RWPE2 (cell line): Measurements from ENCODE around the gene MET.

ENCODE experiments used
- ATAC-seq: fragments of 200-7000 bp; cut with Tn5 transposase; 3 replicates; pipeline ENCODE4 v1.9.1; 2021; ENCODE audit warnings: low read depth
- DNase-seq: peaks from one replicate; pipeline ENCODE4 v3.0.0-alpha.2; 2020; ENCODE audit warnings: low spot score
- H3K27ac ChIP-seq: fragments of 450-650 bp; 2 replicates; pipeline ENCODE4 v1.5.1; 2017; ENCODE audit warnings: mild to moderate bottlenecking; ENCODE audit not compliant: poor library complexity, severe bottlenecking
- H3K27me3 ChIP-seq: fragments of 250-450 bp; sonication (Bioruptor Pico); 2 replicates; pipeline ENCODE4 v1.5.1; 2021; ENCODE audit warnings: mild to moderate bottlenecking, moderate library complexity; ENCODE audit not compliant: insufficient read depth, poor library complexity, severe bottlenecking
- H3K36me3 ChIP-seq: fragments of 250-450 bp; sonication (Bioruptor Pico); 2 replicates; pipeline ENCODE4 v1.5.1; 2020; ENCODE audit warnings: low read depth, mild to moderate bottlenecking, moderate library complexity
- H3K4me1 ChIP-seq: fragments of 250-450 bp; sonication (Bioruptor Pico); 2 replicates; pipeline ENCODE4 v1.5.1; 2021; ENCODE audit warnings: mild to moderate bottlenecking, moderate library complexity; ENCODE audit not compliant: insufficient read depth, poor library complexity, severe bottlenecking
- H3K4me3 ChIP-seq: fragments of 250-450 bp; sonication (Bioruptor Pico); 2 replicates; pipeline ENCODE4 v1.5.1; 2021; ENCODE audit warnings: mild to moderate bottlenecking, moderate library complexity; ENCODE audit not compliant: severe bottlenecking
- H3K9me3 ChIP-seq: fragments of 250-450 bp; sonication (Bioruptor Pico); 2 replicates; pipeline ENCODE4 v1.5.1; 2021; ENCODE audit warnings: mild to moderate bottlenecking, moderate library complexity; ENCODE audit not compliant: severe bottlenecking
- CTCF ChIP-seq: fragments of 450-650 bp; IDR thresholded peaks from one replicate; pipeline ENCODE4 v1.5.1; 2017; ENCODE audit warnings: mild to moderate bottlenecking, moderate library complexity; ENCODE audit not compliant: poor library complexity, severe bottlenecking

The MET gene

GRCh38 chr7:116698930-116699721 lies 27.1 kb downstream of the MET start:
- H3K36me3 ChIP-seq = peaks cover 96% of the 10 kb centered on the region
- H3K27ac ChIP-seq = peak overlapping the region; percentile 92
- ATAC-seq = no peak
- no peaks in the 10 kb centered on the region for H3K9me3 ChIP-seq
- H3K4me3 ChIP-seq = no peak overlapping the region
- no peak for DNase-seq
- no peak for TF ChIP-seq CTCF
- H3K27me3 ChIP-seq = no peaks in the 10 kb centered on the region
- H3K4me1 ChIP-seq = peaks cover 37% of the 10 kb centered on the region

DNA sequence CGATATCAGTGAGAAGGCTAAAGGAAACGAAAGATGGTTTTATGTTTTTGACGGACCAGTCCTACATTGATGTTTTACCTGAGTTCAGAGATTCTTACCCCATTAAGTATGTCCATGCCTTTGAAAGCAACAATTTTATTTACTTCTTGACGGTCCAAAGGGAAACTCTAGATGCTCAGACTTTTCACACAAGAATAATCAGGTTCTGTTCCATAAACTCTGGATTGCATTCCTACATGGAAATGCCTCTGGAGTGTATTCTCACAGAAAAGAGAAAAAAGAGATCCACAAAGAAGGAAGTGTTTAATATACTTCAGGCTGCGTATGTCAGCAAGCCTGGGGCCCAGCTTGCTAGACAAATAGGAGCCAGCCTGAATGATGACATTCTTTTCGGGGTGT lies 27.7 kb downstream of the MET start:
- no peak for TF ChIP-seq CTCF
- H3K27ac ChIP-seq = peak overlapping the region; percentile 92
- DNase-seq = no peak
- no peak for ATAC-seq
- peaks cover 93% of the 10 kb centered on the region for H3K36me3 ChIP-seq
- H3K27me3 ChIP-seq = no peaks in the 10 kb centered on the region
- peaks cover 41% of the 10 kb centered on the region for H3K4me1 ChIP-seq
- no peak overlapping the region for H3K4me3 ChIP-seq
- no peaks in the 10 kb centered on the region for H3K9me3 ChIP-seq

DNA sequence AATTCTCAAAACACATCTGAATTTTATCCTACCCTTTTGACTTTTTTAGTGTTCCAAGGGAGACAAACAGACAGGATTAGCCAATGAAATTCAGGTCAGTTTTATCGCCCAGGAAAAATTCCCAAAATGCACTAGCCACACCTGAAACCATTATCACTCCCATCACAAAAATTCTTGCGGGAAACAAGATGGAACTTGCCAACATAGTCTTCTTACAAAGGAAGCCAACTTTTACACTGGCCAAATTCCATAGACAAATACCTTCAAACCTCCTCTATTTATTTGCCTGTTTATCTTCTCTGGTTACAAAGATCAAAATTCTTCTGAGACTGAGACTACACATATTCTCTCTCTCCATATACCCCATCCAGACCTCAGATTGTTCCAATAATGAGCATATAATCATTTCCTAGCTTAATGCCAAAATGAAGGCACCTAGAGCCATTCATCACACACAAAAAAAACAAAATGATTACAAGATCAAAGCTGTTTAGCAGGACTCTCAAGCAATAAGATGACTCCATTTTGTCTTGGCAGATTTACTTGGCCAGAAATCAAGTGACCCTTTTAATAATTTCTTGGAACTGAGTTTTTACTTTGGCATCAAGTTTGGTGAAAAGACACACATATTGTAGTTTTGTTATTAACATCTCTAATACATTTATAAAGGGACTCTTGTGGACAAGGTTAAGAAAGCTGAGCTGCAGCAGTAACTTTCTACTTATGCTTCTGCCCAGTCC lies 30.2 kb downstream of the MET start:
- ATAC-seq (peak; percentile 77), DNase-seq (no peak)
- peak overlapping the region; percentile 92 for H3K27ac ChIP-seq
- no peak overlapping the region for H3K4me3 ChIP-seq
- H3K27me3 ChIP-seq = no peaks in the 10 kb centered on the region
- peaks cover 82% of the 10 kb centered on the region for H3K36me3 ChIP-seq
- H3K4me1 ChIP-seq = peaks cover 64% of the 10 kb centered on the region
- TF ChIP-seq CTCF = no peak
- H3K9me3 ChIP-seq = no peaks in the 10 kb centered on the region

DNA sequence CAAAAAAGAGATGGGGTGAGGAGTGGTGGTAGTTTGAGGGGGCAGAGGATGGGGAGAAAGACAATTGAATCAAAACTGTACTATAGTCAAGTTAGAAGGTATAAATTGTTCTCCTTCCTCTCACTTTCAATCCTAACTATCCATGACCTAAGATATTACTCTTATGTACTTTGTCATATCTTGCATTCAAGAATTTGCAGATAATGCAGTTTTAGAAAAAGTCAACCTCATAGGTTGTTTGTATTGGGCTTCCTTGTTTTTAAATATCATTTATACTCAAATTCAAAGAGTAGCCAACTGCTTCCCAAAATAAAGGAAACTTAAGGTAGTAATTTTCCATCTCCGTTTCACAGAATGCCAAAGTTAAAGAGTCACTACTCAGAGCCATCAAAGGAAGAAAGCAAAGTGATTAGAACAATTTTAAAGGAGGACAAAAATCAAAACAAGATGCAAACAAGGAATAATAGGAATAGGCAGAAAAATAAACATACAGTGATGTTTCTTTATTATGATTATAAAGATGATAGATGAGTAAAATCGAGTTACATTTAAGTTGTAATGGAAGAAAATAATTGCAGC lies 32.7 kb downstream of the MET start:
- Histone ChIP-seq H3K9me3 (no peaks in the 10 kb centered on the region), H3K27ac (peak overlapping the region; percentile 92), H3K27me3 (no peaks in the 10 kb centered on the region), H3K4me3 (no peak overlapping the region), H3K36me3 (peaks cover 70% of the 10 kb centered on the region), H3K4me1 (peaks cover 90% of the 10 kb centered on the region)
- ATAC-seq (no peak), DNase-seq (no peak)
- no peak for TF ChIP-seq CTCF
